Stimulated activated CD8-positive, alpha-beta memory T cell treated with anti-CD3 and anti-CD28 coated beads, Interleukin-4, amount 100 ng/mL, for 48 hours (primary cell): Measurements from ENCODE around the gene ZNF175.
"Not testable (repeated sequence)": the region's sequence is repeated elsewhere in the genome, so short reads cannot be mapped to it uniquely, and the experiment has no call there.

Experiments
- DNase-seq: peaks from one replicate; pipeline ENCODE4 v3.0.0-alpha.2; 2020

The ZNF175 gene

DNA sequence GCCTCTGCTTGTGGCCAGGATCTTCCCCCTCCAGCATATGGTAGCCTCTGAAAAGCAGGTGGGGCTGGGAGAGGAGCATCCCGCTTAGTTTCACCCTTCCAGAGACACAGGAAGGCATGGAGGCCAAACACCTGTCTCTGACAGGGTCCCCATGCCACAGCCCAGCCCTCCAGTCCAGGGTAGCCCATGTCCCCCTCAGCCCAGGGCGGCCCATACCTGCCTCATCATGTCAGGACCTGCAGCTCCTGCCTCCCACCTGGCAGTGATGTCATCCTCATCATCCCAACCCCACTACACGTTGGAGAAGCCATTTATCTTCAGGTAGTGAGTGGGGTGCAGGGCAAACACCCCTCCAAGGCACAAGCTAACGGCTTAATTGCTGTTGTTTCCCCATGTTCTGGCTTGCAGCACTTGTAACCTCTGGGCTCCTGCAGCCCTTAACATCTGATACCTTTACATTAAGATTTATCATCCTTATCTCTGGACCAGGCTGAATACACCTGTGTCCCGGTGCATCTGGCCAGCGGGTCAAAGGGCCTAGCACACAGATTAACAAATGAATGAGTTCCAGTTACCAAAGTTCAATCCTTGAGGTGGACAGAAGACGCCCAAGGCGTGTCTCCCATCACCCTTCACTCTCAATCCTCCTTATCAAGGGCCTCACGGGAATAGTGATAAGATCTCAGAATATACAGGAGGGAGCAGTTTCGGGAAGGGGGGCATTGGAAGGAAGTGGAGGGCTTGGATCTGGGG lies 22.2 kb downstream of the ZNF175 start:
- no peak for DNase-seq

DNA sequence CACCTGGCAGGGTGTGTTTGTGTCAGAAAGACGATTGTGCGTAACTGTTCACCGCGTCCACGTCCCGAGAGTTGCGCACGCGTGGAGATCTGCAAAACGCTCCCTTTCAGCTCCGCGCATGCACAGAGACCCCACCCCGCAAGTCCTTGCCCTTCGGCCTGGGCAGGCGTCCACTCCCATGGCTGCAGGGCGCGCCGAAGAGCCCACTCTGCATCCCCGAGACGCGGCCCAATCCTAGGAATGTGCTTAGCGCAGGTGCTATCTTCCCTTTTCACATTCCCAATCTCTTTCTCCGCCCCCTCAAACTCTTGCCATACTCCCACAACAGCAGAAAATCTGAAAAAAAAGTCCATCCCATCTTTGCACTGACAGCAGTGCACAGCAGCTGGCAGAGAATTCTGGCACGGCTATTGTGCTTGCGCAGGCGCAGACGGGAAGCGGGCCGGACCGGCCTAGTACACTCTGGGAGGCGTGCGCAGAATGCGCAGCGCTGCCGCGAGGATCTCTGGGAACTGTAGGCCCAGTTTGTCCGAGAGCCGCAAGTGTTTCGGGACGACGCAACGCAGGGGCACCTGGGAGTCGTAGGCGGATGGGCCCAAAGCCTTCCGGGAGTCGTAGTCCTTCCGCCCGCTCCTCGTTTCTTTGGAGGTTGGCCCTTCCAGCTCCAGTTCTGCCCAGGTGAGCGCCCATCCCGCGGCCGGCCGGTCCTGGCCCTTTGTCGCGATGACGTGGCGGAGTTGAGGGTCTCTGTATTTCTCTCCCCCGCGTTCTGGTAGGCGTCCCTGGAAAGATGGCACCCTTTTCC lies 23.1 kb downstream of the ZNF175 start:
- DNase-seq = peak; percentile 97

DNA sequence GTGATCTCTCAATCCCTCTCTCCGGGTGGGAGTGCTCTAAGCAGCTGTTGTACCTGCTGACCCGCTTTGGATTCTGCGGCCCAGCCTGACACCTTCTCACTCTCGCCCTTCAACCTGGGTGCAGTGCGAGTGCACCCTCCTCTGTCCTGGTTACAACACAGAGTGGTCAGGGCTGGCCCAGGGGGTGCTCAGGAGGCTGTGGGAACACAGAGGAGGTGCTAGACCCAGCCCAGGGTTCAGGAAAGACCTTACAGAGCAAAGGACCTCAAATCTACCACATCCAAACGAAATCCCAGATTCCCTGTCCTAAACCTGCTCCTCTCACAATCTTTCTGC lies 23.7 kb downstream of the ZNF175 start:
- DNase-seq = no peak

DNA sequence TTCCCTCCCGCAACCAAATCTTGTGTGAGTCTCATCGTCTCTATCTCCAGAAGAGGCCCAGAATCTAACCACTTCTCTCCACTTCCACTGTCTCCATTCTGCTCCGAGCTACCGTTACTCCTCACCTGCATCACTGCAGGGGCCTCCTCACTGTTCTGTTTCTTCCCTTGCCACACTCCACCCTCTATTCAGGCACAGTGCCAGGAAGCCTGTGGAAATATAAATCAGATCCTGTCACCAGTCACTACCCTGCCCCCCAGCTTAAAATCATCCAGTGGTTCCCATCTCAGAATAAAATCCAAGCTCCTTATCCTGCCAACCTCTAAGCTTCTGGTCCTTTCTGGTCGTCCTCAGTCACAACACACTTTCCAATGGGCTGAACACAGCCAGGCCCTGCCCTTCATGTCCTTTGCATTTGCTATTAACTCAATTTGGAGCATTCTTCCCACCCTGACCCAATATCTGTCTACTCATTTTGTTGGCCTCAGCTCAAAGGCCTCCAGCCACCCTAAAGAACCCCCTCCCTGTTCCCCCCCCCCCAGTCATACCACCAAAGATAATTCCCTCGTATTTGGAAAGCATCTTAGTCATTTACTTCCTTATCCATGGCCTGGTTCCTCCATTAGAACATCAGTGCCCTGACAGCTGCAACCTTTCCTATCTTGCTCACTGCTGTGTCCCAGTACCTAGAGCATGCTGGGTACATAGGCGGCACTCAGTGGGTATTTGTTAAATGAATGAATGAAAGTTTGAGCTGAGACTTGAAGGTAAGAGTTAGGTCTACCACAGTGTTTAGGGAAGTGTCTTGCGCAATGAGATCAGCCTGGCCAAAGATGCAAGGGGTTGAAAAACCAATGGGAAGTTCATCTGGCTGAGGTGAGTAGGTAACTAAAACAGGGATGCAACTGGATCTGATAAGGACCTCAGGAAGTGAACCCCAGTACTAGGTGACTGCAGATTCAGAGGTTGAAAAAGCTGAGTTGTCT lies 24.4 kb downstream of the ZNF175 start:
- no peak for DNase-seq

DNA sequence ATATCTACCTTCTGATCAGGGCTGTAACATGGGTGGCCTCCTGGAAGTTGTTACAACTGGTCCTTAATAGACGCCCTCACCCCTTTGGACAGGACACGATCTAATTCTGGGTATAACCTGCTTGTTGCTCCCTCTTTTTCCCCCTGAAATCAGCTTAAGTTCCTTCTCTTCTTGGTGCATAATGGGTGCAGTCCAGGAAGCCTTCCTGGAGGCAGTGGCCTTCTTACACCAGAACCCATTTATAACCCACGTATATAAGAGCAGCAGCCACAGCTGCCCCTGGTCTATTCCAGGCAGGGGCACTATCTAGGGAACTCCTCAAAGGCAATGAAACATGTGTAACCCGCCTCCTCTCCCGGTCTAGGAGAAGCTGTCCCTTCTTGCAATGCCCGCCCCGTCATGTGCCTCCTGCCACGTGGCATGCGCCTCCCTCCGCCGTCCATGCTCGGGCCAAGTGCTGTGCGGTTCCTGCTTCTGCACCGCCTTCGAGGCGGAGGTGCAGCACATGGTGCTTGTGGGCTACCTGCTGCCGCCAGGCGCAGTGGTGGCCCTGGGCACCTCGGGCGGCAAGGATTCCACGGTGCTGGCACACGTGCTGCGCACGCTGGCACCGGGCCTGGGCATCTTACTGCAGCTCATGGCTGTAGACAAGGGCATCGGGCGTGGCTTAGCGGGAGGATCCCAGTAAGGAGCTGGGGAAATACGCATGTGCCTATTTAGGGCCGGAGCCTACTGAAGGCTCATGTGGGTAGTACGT lies 27.3 kb downstream of the ZNF175 start:
- no peak for DNase-seq

DNA sequence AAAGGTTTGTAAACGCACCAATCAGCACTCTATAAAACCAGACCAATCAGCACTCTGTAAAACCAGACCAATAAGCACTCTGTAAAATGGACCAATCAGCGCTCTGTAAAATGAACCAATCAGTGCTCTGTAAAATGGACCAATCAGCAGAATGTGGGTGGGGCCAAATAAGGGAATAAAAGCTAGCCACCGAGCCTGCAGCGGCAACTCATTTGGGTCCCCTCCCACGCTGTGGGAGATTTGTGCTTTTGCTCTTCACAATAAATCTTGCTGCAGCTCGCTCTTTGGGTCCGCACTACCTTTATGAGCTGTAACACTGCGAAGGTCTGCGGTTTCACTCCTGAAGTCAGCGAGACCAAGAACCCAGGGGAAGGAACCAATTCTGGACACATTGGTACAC lies 28.0 kb downstream of the ZNF175 start:
- no peak for DNase-seq

DNA sequence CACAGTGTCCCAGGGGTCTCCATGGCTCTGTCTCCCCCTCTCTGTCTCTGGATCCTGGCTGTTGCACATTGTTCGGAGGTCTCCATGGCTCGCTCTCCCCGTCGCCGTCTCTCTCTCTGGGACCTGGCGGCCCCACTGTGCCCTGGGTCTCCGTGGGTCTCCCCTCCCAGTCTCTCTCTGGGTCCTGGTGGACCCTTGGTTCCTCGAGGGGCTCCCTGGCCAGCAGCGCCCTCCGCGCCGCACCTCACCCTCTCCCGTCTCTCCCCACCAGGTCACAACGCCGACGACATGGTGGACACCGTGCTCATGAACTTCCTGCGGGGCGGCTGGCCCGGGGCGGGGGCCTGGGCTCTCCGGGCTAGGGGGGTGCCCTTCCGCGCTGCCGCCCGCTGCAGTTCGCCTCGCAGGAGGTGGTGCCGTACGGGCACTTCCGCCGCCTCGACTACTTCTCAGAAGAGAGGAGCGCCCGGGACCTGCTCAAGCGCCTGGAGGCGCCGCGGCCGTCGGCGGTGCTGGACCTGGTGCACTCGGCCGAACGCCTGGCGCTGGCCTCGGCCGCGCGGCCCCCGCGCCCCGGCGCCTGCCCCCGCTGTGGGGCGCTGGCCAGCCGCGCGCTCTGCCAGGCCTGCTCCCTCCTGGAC lies 30.0 kb downstream of the ZNF175 start:
- DNase-seq = no peak

DNA sequence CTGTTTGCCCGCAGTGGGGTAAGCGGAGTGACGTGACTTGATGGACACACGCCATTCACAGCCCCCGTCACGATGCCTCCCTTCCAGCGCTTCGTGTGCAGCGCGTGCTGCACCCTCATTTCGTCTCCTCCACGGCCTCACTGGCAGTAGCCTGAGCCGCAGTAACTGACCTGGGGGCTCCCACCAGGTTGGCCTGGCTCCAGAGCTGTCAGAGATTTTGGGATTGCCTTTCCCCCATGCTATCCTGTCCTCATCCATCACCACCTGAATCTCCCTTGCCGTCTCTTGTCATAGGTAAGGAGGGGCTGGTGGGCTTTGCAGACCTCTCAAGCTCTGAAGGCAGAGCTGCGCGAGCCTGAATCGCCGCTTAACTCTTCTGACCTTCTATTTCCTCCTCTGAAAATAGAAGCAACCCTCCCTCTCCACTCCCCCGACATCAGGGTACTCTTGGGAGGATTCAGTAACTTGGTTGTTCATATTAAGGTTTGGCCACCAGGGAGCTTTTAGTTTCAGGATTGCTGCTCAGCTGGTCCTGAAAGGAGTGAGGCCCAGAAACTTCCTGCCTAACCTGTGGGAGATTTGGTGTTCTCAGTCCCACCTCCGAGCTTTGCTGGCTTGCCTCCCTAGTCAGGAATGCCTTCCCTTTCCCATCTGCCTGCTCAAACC lies 31.2 kb downstream of the ZNF175 start:
- DNase-seq = no peak

DNA sequence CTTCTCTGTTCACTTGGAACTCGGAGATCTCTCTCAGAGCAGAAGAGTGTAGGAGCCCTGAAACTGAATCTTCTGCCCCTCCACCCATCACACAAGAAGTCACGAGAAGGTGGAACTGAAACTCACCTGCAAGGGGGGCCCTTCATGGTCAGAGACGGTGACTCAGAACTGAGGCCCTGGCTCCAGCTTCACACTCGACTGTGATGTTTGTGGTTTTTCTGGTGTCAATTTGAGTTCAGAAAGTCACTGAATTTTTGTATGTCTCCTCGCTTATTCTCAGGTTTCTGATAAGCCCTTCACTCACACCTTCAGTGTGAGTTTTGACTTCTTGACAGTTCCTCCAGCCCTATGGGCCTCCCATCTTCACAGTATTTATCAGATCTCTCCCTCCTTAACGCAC lies 36.0 kb downstream of the ZNF175 start:
- peak; percentile 62 for DNase-seq

DNA sequence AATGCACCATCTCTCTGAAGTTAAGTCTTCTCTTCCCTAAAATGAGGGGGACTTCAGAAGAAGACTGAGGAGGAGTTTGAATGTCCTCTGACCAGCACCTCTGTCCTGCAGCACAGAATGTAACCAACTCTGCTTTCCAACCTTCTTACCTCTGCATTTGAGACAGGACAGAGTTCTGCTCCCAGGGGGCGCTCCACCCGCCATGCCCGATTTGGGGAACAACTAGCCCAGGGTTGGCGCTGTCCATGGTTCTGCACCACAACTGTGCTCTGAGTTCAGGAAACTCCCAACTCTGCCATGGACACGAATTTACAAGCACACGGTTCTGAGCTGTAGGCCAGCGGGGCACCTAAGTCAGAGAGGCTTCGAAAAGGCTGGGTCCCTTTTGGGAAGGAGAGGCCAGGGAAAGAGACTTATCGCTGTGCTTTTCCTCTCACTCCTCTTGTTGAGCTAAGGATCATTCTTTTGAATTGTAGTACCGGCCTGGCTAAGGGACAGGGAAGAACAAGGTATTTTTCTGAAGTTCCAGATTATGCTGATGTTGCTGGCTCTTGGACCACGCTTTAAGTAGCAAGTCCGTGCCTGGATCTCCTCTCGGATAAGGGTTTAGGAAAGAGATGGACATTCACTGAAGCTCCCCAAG lies 37.0 kb downstream of the ZNF175 start:
- DNase-seq = peak; percentile 86

DNA sequence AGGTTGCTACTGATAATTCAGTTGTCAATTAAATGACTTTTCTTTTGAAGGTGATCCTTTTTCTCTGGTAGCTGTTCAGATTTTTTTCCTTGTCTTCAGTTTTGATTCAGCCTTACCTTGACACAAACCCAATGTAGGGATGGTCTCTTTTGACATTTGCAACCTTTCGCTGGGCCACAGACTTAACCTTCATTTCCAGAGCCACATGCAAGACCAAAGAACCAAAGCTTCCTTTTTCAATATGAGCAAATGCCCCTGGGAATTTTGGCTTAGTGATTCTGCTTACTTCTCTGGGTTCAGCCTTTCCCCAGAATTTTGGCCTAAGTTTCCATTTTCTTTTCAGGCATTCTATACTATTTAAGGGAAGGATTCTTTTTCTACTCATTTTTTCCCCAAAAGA lies 39.5 kb downstream of the ZNF175 start:
- no peak for DNase-seq

DNA sequence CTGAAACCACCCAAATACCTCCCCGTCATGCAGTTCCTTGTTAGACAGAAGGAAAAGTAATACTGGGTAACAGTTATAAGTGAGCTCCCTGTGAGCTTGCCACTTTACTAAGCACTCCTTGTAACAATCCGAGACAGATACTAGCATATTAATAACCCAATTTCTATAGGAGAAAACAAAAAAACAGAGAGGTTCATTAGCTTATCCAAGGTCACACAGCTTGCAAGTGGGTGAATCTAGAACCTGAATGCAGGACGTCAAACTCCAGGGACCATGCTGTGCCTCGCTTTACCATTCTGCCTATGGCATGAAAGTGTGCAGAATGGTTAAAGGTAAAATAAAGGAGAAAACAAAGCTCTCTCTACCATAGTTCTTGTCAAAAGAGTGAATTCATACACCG lies 43.7 kb downstream of the ZNF175 start:
- no peak for DNase-seq

DNA sequence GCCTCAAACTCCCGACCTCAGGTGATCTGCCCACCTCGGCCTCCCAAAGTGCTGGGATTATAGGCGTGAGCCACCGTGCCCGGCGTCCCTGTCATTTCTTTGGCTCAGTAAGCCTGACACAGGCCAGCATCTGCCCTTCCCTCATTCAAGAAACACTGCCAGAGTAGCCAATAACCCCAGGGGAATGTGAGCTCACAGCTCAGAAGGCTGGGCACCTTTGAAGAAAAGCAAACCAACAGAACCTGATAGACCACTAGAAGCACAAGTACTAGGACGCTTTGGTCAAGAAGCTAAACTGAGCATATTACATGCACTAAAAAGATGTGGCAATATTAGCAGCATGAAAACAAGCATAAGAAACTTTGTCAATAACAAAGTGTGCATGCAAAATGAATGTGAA lies 44.9 kb downstream of the ZNF175 start:
- DNase-seq = no peak

DNA sequence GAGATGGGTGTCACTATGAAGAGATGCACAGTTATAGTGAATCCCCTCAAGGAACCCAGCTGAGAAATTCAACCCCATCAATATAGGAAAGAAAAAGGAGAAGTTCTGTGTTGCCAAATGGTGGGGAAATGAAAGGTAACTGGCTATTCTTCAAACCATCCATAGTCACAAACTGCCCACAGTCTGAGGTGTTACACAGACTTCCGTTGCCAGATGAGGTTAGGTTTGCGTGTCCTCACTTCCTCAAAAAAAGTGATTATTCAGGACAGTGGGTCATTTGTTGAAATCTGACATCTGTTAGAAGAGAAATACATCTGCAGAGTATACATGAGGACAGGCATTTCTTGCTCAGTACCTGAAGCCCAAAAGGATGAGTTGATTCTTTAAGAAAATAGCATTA lies 50.1 kb downstream of the ZNF175 start:
- no peak for DNase-seq

DNA sequence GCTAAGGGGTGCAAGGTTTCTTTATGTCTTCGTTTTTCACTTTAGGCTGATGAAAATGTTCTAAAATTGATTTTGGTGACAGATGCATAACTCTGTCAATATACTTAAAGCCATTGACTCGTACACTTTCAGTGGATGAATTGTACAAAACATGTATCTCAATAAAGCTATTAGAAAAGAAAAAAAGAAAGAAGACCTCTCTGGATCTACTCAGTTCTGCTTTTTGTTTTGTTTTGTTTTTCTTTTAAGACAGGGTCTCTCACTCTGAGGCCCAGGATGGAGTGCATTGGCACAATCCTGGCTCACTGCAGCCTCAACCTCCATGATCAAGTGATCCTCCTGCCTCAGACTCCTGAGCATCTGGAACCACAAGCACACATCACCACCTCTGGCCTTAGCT lies 55.6 kb downstream of the ZNF175 start:
- DNase-seq = no peak

DNA sequence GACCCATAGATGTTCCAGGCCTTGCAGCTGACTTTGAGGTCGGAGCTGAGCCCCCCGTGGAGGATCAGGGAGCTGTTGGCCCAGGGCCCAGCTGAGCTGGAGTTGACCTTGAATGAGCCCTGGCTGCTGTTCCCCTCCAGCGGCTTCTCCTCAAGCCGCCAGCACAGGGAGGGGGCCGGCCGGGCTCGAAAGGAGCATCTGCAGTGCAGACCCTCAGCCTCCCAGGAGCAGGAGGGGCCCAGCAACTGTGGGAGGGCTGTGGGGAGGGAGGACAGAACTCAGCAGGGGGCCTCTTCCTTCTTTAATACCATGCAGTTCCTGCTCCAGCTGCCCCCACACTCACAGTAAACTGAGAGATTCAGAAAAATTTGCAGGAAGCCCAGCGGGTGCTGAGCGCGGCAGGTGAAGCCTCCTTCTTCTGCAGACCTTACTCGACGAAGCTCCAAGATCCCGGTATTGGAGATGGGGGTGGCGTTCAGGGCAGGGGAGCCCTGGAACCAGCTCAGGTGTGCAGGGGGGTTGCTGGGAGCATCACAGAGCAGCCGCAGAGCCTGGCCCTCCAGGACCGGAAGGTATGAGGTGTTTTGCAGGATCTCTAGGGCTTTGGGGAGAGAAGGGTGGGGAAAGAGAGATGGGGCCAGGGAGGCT lies 56.5 kb downstream of the ZNF175 start:
- DNase-seq = no peak

DNA sequence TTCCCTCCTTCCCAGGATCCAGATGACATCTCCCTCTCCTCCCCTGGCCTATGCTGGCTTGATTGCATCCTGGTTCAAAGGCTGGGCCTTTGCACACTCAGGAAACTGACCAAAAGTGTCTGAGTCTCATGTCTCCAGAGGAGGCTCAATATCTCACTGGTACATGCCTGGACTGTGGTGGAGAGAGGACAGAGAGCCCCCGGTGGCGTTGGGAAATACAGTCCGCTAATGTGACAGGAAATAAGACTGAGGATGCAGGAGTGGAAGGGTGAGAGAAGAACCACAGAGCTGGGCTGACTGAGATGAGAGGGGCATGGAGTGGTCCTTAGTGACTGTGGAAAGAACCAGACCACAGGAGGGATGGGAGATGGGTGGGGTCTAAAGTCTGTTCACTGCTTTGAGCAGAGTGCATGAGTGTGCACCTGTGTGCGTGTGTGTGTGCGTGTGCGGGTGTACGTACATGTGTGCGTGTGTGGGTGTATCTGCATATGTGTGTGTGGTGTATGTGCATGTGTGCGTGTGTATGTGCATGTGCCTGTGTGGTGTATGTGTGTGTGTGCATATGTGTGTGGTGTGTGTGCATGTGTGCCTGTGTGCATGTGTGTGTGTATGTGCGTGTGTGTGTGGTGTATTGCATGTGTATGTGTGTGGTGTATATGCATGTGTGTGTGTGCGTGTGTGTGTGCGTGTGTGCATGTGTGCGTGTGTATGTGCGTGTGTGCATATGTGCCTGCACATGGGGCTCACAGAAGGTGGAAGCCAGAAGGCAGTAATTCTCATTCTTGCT lies 57.3 kb downstream of the ZNF175 start:
- DNase-seq = no peak

DNA sequence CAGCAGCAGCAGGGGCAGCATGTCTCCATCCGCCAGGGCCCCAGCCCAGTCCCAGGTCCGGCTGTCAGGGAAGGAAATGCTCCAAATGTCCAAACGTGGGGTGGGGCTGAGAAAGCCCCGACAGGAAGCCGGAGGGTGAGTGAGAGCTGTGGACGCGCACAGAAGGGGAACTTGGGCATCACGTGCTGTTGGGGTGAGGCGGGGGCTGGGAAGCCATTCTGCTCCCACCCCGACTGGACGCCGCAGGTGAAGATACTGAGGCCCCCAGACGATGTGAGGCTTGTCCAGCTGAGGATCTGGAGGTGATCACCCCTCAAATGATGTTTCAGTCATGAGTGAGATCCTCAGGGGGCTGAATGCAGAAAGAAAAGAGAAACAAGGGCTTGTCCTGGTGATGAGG lies 59.2 kb downstream of the ZNF175 start, which contains the start of gene SIGLEC5:
Gene SIGLEC5 (minus strand): TSS at position 87 of the 400 bp plus-strand sequence. CDS start 66 bp downstream, at position 21.
- not testable (repeated sequence) for DNase-seq

DNA sequence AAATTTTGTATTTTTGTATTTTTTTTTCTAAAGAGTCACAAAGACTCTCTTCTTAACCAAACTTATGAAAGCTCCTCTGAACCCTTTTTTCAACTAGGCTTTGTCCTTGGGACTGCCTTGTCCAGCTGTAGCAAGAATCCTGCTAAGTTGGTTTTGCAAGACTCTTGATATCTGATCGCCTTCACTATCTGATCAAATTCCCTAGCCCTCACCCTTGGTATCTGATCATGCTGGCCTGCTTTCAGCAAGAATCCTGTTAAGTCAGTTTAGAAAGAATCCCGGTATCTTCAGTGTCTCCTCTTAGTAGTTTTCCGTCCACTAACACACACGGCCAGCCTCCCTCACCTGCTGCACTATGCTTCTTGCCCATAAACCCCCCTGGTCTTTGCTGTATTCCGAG lies 61.0 kb downstream of the ZNF175 start:
- DNase-seq = no peak
